MCF 10A (cell line): ENCODE results near the gene BABAM1. TPM values are rescaled to one million over a fixed set of nuclear protein-coding genes. Genes with fewer than 3 reads are reported as not detected.

ENCODE experiments used
- BruUV-seq: library from RNA; stranded (reverse); fragments of 400-500 nt; replicated peaks from 2 replicates; lab custom pipeline; 2021; lab: Mats Ljungman, UMichigan
- CTCF ChIA-PET: fragments of 300-600 bp; sonication (Branson Sonifier 250); formaldehyde crosslinking; extraction: SDS; loops from one replicate; lab custom pipeline; 2021; ENCODE audit warnings: antibody characterized with exemption, inconsistent platforms; lab: Yijun Ruan, JAX
- POLR2A ChIA-PET: fragments of 300-600, 350-650 bp; sonication (Branson Sonifier 250); formaldehyde crosslinking; extraction: SDS; loops from one replicate; lab custom pipeline; 2020; ENCODE audit warnings: antibody characterized with exemption, inconsistent platforms; lab: Yijun Ruan, JAX
- DNase-seq: peaks from one replicate; pipeline ENCODE4 v3.0.0-alpha.2; 2018; ENCODE audit not compliant: unreplicated experiment
- H3K27ac Mint-ChIP-seq: one replicate; pipeline ENCODE4 v1.8.0; 2022; ENCODE audit warnings: mild to moderate bottlenecking, low read depth, mixed read lengths; ENCODE audit not compliant: unreplicated experiment
- H3K27me3 Mint-ChIP-seq: one replicate; pipeline ENCODE4 v1.8.0; 2022; ENCODE audit warnings: mixed read lengths; ENCODE audit not compliant: insufficient read depth, unreplicated experiment
- H3K36me3 Mint-ChIP-seq: one replicate; pipeline ENCODE4 v1.8.0; 2022; ENCODE audit warnings: mild to moderate bottlenecking, moderate library complexity, mixed read lengths; ENCODE audit not compliant: insufficient read depth, unreplicated experiment
- H3K4me1 Mint-ChIP-seq: one replicate; pipeline ENCODE4 v1.8.0; 2022; ENCODE audit warnings: mixed read lengths; ENCODE audit not compliant: insufficient read depth, unreplicated experiment
- H3K4me3 Mint-ChIP-seq: one replicate; pipeline ENCODE4 v1.8.0; 2022; ENCODE audit warnings: mild to moderate bottlenecking, moderate library complexity, mixed read lengths; ENCODE audit not compliant: unreplicated experiment
- H3K9me3 Mint-ChIP-seq: one replicate; pipeline ENCODE4 v1.8.0; 2022; ENCODE audit warnings: mixed read lengths; ENCODE audit not compliant: unreplicated experiment
- CTCF ChIP-seq: fragments of 200-600 bp; IDR thresholded peaks from one replicate; pipeline ENCODE4 v1.8.0; 2022; ENCODE audit warnings: antibody characterized with exemption, mild to moderate bottlenecking; ENCODE audit not compliant: unreplicated experiment
- intact Hi-C: fragments of 100-400 bp; cut with micrococcal nuclease; formaldehyde crosslinking; loops from 2 replicates; pipeline ENCODE4 v1.14.1; 2022
- total RNA-seq: library from RNA; stranded (reverse); gene quantifications from 2 replicates; pipeline ENCODE4 v1.2.3, GENCODE V29; 2022

BABAM1 gene
- total RNA-seq, 1 experiment from 2014 or later: 96.1 TPM

GRCh38 chr19:17249887-17250548 is 17.2 kb upstream of the BABAM1 start:
- CTCF ChIA-PET: interaction anchor here (1.0 to 6.4 kb wide), 2 partner anchors 10 to 17 kb away, joined by 5 to 56 read pairs; partner anchors contain the start of gene BABAM1
- no peak for DNase-seq
- no peaks in the 10 kb centered on the region for H3K27me3 Mint-ChIP-seq

GRCh38 chr19:17254636-17255035 is 12.6 kb upstream of the BABAM1 start:
- BruUV-seq: no TSS peak

More at GRCh38 chr19:17249887-17250548, 17.2 kb upstream of the BABAM1 start:
- peaks cover 28% of the 10 kb centered on the region for H3K4me1 Mint-ChIP-seq
- H3K27ac Mint-ChIP-seq: peak overlapping the region; percentile 78
- intact Hi-C loops: no loop called here
- no peaks in the 10 kb centered on the region for H3K9me3 Mint-ChIP-seq
- no peak for TF ChIP-seq CTCF
- H3K4me3 Mint-ChIP-seq: no peak overlapping the region
- POLR2A ChIA-PET: interaction anchor here (0.8 to 2.8 kb wide), 5 partner anchors 8 to 43 kb away, joined by 3 to 21 read pairs (median 3); partner anchors contain the start of gene BABAM1
- peaks cover 14% of the 10 kb centered on the region for H3K36me3 Mint-ChIP-seq
- no TSS peak for BruUV-seq

GRCh38 chr19:17255150-17255621 is 12.1 kb upstream of the BABAM1 start:
- TF ChIP-seq CTCF: no peak
- DNase-seq: peak; percentile 75
- no TSS peak for BruUV-seq
- no peaks in the 10 kb centered on the region for H3K27me3 Mint-ChIP-seq
- peaks cover 10% of the 10 kb centered on the region for H3K4me1 Mint-ChIP-seq
- peaks cover 8% of the 10 kb centered on the region for H3K36me3 Mint-ChIP-seq
- H3K9me3 Mint-ChIP-seq: no peaks in the 10 kb centered on the region
- CTCF ChIA-PET: interaction anchor here (0.5 to 1.4 kb wide), 5 partner anchors 8 to 332 kb away, joined by 3 to 5 read pairs (median 4); partner anchors contain the start of gene USHBP1
- H3K27ac Mint-ChIP-seq: no peak overlapping the region
- intact Hi-C loops: no loop called here
- H3K4me3 Mint-ChIP-seq: no peak overlapping the region
- POLR2A ChIA-PET: interaction anchor here (0.6 to 1.7 kb wide), 8 partner anchors 11 to 763 kb away, joined by 3 to 16 read pairs (median 4); partner anchors contain the start of genes BABAM1 and OCEL1

More at GRCh38 chr19:17254636-17255035, 12.6 kb upstream of the BABAM1 start:
- Mint-ChIP-seq H3K4me1 (peaks cover 10% of the 10 kb centered on the region), H3K36me3 (peaks cover 8% of the 10 kb centered on the region), H3K27ac (no peak overlapping the region), H3K9me3 (no peaks in the 10 kb centered on the region), H3K27me3 (no peaks in the 10 kb centered on the region), H3K4me3 (no peak overlapping the region)
- CTCF ChIA-PET: interaction anchor here (0.7 to 1.4 kb wide), 2 partner anchors 8 to 9 kb away, joined by 3 to 5 read pairs; partner anchors contain the start of gene USHBP1
- no peak for DNase-seq
- intact Hi-C loops: no loop called here
- no peak for TF ChIP-seq CTCF
- POLR2A ChIA-PET: interaction anchor here (0.9 to 1.7 kb wide), 5 partner anchors 10 to 40 kb away, joined by 3 to 16 read pairs (median 7); partner anchors contain the start of genes BABAM1 and OCEL1

- CTCF ChIA-PET: interaction anchor here (0.5 to 1.5 kb wide), 4 partner anchors 23 to 332 kb away, joined by 3 to 4 read pairs (median 3); no protein-coding TSS in a partner anchor
- intact Hi-C loops: no loop called here
- no peak overlapping the region for H3K27ac Mint-ChIP-seq
- TF ChIP-seq CTCF: no peak
- DNase-seq: no peak
- peaks cover 17% of the 10 kb centered on the region for H3K4me1 Mint-ChIP-seq
- no peaks in the 10 kb centered on the region for H3K27me3 Mint-ChIP-seq
- no peak overlapping the region for H3K4me3 Mint-ChIP-seq
- H3K9me3 Mint-ChIP-seq: no peaks in the 10 kb centered on the region
- no TSS peak for BruUV-seq
- POLR2A ChIA-PET: interaction anchor here (1.0 to 1.7 kb wide), 3 partner anchors 11 to 148 kb away, joined by 3 to 16 read pairs (median 7); partner anchors contain the start of gene BABAM1
- peaks cover 8% of the 10 kb centered on the region for H3K36me3 Mint-ChIP-seq
These were observed 11.1 kb upstream of the BABAM1 start for GRCh38 chr19:17256130-17256529.
